GM19452 (cell line): Measurements from ENCODE around the gene CHRNB2.

ENCODE experiments used
- ATAC-seq: cut with Tn5 transposase; IDR thresholded peaks from one replicate; pipeline ENCODE4 v1.9.1; 2021; ENCODE audit not compliant: unreplicated experiment

CHRNB2 gene

GRCh38 chr1:154577346-154578057, 9.9 kb downstream of the CHRNB2 start:
- ATAC-seq: no peak

DNA sequence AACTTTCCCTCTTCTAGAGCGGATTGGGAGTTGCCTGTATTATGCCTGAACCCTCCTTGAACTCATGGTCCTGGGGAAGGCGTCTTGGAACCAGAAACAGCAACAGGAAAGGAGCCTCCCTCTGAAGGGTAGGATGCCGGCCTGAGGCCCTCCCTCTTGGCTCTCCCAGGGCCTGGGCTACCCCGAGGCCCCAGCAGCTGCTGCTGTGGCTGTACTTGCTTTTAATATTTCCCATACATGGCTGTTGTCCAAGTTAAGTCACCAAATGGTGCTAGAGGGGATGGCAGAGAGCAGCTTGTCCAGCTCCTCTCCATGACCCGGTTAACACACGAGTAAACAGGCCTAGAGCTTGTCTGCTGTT, 10.5 kb downstream of the CHRNB2 start:
- no peak for ATAC-seq

GRCh38 chr1:154579374-154579773, 11.8 kb downstream of the CHRNB2 start:
- no peak for ATAC-seq

- ATAC-seq: no peak
Observed at GRCh38 chr1:154581766-154582165, 14.2 kb downstream of the CHRNB2 start.

GRCh38 chr1:154582885-154583284, 15.3 kb downstream of the CHRNB2 start:
- ATAC-seq: no peak

- no peak for ATAC-seq
Observed at GRCh38 chr1:154583773-154584172, 16.2 kb downstream of the CHRNB2 start.

- ATAC-seq: no peak
Observed at GRCh38 chr1:154584267-154584994, 16.9 kb downstream of the CHRNB2 start.

DNA sequence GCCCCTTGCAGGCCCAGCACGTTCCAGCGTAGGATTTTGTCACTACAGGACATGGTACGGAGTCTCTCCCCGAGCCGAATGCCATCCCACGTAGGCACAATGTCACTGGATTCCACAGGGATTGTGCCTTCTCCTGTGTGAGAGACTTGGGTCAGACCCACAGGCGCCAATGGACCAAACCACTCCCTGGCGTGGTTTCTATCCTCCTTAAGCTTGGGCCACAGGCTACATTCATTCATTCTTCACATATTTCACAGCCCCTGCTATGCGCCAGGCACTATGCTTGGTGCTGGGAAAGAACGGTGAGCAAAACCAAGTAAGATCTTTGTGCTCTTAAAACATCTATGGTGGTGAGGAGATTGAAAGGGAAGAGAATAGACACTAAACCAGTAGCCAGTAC, 18.7 kb downstream of the CHRNB2 start:
- no peak for ATAC-seq

GRCh38 chr1:154586641-154587040, 19.1 kb downstream of the CHRNB2 start:
- no peak for ATAC-seq

DNA sequence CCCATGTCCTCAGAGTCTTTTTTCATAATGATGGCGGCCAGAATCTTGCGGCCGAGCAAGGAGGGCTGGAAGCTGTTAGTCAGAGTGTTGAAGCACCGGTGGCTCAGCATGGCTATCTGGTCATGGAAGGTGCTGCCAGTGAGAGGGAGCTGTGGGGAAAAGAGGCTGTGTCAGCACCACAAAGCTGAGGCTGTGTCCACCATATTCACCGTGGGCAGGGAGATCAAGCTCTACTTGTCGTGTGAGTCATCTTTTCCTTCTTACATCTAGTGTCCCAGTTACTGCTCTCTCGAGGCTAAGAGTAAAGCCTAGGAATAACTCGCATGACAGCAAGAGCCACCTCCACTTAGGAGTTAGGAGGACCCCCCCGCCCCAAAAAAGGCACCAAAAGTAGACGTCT, 22.2 kb downstream of the CHRNB2 start:
- no peak for ATAC-seq

- ATAC-seq: no peak
Observed at GRCh38 chr1:154590756-154591155, 23.2 kb downstream of the CHRNB2 start.

- no peak for ATAC-seq
Observed at GRCh38 chr1:154591206-154591605, 23.6 kb downstream of the CHRNB2 start.

- no peak for ATAC-seq
Observed at GRCh38 chr1:154593390-154593789, 25.8 kb downstream of the CHRNB2 start.

- no peak for ATAC-seq
Observed at GRCh38 chr1:154594811-154595210, 27.2 kb downstream of the CHRNB2 start.

DNA sequence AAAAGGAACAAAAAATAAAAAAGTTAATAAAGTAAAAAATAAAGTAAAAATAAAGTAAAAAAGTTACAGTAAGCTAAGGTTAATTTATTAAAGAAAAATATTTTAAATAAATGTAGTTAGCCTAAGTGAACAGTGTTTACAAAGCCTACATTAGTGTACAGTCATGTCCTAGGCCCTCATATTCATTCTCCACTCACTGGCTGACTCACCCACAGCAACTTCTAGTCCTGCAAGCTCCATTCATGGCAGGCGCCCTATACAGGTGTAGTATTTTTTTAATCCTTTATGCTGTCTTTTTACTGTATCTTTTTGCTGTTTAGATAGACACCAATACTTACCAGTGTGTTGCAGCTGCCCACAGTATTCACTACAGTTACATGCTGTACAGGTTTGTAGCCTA, 28.0 kb downstream of the CHRNB2 start:
- ATAC-seq: no peak

- ATAC-seq: no peak
Observed at GRCh38 chr1:154598871-154599635, 31.5 kb downstream of the CHRNB2 start.

DNA sequence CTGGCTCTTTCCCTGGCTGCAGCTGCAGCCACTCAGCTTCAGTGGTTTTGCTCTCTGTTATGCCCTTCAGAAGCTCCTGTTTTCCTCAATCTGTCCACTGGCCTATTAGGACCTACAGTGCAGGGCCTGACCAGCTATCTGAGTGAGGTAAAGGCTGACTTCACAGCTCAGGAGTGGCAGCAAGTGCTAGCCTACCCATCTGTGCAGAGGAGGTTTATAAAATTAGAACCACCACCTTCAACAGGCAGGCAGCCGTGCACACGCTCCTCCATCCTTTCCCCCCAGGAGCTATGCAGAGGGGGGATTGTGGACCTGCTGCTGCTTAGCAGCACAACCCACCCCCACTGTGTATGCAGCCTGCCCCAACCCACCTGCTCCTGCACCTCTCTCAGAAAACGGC, 32.1 kb downstream of the CHRNB2 start:
- no peak for ATAC-seq

DNA sequence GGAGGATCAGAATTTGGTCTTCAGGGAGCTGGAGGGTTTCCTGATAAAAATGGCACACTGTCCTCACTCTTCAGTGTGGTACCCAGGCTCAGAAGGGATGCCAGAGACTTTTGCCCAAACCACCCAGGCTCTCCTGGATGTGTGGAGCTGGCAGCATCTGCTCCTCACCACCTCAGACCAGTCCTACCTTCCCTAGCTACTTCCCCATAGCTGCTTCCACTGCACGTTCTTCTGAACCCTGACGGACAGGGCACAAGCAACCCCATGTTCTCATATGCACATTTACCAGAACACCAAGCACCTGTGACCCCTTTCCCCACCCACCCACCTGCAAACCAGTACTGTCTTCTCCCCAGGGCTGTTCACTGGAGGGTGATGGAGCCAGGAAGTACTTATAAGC, 35.7 kb downstream of the CHRNB2 start:
- ATAC-seq: no peak

DNA sequence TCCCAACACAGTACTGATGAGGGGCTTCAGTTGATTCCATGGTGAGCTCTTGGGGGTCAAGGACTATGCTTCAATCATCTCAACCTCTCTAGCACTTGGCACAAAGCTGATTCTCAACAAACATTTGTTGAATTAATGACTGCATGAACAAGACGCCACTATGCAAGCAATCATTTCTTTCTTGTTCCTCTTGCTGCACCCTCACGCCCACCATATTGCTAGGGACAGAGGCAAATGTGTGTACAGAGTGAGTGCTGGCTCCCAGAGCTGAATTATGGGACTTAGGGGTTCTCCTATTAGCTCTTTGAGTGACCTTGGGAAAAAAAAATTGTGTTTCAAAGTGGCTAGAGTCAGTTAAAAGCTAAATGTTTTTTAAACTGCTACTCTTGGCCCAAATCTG, 38.0 kb downstream of the CHRNB2 start:
- ATAC-seq: no peak

GRCh38 chr1:154607106-154607608, 39.6 kb downstream of the CHRNB2 start:
- no peak for ATAC-seq

DNA sequence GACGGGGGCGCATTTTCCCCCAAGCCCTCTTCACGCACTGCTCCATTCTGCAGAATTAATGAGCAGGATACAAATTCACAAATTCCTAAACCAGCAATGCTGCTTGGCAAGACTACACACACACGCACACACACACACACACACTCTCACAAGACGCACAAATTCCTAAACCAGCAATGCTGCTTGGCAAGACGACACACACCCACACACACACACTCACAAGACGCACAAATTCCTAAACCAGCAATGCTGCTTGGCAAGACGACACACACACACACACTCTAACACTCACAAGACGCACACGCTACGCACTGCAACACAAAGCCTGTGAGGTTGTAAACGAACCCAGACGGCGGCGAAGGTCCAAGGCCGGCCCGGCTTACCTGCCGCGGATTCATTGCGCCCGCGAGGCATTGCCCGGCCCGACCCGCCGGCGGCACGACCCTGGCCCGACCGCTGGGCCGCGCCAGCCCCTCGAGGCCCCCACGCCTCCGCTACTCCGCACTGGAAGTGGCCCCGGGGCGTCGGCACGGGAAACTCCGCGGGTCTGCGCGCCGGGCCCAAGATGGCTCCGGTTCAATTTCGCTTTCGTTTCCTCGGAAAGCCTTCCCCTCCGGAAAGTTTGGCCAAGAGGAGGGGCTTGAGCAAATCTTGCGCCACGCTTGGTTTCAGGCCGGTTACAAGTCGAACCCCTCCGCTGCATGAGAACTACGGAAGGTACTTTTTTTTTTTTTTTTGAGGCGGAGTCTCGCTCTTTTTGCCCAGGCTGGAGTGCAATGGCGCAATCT, 40.2 kb downstream of the CHRNB2 start, which contains the start of gene ADAR:
ADAR (minus strand) TSS at position 578 of the 788 bp plus-strand sequence; CDS start at position 398, 180 bp downstream.
- ATAC-seq: peak; percentile 64
